Measurements from ENCODE around the gene RAB40AL.
"Not testable (repeated sequence)": the region's sequence is repeated elsewhere in the genome, so short reads cannot be mapped to it uniquely, and the experiment has no call there.

The RAB40AL gene

GRCh38 chrX:102936972-102937371, at the start of gene RAB40AL:
Gene RAB40AL, plus strand, starts transcription at chrX:102937272. Its CDS starts 47 bp downstream, at chrX:102937319.
- not testable (repeated sequence) for DNase-seq

GRCh38 chrX:102887687-102888086, 49.4 kb upstream of the RAB40AL start:
- DNase-seq: no peak

DNA sequence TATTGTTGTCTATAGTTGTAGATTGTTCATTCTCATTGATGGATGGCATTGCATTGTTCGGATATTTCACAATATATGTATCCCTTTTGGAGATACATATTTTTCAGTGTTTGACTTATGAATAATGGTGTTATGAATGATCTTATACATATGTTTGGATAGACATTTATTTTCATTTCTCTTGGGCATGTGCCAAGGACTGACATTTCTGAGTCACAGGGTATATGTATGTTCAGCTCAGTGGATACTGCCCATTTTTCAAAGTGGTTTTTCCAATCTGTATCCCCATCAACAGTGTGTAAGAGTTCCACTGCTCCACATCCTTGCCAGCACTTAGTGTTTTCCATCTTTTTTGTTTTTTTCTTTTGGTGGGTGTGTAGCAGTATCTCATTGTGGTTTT, 45.0 kb upstream of the RAB40AL start:
- no peak for DNase-seq

DNA sequence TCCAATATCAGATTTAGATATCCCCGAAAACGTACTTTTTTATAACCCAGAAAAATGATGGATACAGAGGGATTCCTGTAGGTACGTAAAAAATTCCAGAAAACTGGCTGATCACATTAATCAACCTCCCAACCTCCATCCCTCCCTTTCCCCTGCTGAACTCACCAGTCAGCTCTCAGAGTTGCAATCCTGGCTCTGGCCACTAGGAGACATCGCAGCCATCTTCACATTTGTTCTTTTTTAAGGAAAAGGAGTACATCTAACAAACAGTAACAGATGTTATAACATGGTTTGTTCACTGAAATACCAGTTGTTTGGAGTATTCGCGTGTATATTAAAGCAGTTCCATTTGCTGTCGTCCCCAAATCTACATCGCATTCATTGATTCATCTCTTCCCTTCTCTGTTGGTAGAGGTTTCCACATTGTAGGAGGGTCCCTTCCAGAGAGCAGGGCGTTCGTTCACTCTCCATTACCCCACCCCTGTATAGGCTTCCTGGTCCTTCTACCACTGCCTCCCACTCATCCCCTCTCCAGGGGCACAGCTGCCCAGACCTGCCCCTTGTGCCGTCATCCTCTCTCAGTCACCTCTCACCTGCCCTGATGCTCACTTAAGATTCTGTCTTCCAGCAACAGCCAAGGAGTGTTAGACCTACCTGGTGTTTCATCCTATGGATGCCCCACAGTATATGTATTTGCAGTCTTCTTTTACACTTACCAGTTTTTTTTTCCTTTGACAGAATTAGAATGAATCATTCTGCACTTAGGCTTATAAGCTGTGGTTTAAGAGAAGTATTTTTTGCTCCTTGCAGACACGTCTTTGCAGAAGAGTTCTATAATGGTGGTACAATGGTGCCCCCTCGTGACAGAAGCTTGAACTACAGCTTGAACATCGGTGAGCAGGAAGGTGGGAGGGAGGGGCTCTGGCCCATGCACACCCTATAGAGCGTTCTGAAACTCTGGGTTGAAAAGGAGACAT, 36.8 kb upstream of the RAB40AL start:
- DNase-seq: peak; percentile 69

- DNase-seq: no peak
These were observed 34.7 kb upstream of the RAB40AL start for GRCh38 chrX:102902355-102902754.

GRCh38 chrX:102930990-102931756, 5.9 kb upstream of the RAB40AL start:
- no peak for DNase-seq

GRCh38 chrX:102934624-102935023, 2.4 kb upstream of the RAB40AL start:
- peak; percentile 34 for DNase-seq

DNA sequence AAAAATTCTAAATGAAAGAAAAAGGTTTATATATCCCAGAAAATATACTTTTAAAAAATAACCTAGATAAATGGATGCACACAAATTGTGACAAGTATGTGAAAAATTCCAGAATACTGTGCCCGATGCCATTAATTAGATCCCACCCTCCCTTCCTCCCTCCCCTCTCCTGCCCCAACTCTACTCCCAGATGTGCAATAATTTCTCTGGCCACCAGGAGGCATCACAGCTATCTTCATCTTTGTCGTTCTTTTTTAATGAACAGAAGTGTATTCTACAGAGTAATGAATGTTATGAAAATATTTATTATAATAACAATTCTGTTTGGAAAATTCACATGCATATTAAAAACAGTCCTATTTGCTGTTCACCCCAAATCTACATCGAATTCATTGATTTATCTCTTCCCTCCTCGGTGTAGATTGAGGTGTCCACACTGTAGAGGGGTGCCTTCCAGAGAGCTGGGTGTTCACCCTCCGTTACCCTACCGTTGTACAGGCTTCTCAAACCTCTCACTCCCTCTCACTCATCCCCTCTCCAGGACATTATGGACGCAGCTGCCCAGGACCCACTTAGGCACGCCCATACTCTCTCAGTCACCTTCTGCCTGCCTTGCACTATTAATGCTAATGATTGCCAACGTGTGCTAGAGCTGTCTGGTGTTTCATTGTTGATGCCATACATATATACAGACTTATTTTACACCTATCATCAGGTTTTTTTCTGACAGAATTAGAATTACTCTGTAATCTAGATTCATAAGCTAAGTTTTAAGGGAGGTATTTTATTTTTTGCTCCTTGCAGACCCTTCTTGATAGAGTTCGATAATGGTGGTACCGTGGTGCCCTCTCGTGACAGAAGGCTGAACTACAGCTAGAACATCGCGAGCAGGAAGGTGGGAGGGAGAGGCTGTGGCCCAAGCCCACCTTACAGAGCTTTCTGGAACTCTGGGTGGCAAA, 14.1 kb downstream of the RAB40AL start:
- DNase-seq: peak; percentile 61

- no peak for DNase-seq
These were observed 20.7 kb downstream of the RAB40AL start for GRCh38 chrX:102957751-102958150.

DNA sequence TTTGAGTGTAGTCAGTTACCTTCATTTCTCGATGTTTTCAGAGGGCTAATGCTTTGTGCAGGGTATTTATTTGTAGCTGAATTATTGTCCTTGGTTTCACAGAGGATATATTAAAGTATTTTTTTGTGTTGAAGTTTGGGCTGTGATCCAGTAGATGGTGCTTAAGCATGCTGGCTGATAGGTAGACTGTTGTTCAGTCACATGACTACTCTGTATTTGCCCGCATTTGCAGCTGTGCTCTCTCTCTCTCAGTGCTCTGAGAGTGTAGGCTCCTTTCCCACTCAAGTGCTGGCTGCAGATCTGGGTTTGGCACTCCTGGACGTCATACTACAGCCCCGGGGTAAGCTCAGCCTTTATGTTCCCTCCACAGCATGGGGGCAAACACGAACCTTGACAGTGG, 21.7 kb downstream of the RAB40AL start:
- DNase-seq: no peak

GRCh38 chrX:102959471-102959870, 22.4 kb downstream of the RAB40AL start:
- no peak for DNase-seq

GRCh38 chrX:102963955-102964354, 26.9 kb downstream of the RAB40AL start:
- DNase-seq: no peak

GRCh38 chrX:102964940-102965339, 27.9 kb downstream of the RAB40AL start:
- no peak for DNase-seq

DNA sequence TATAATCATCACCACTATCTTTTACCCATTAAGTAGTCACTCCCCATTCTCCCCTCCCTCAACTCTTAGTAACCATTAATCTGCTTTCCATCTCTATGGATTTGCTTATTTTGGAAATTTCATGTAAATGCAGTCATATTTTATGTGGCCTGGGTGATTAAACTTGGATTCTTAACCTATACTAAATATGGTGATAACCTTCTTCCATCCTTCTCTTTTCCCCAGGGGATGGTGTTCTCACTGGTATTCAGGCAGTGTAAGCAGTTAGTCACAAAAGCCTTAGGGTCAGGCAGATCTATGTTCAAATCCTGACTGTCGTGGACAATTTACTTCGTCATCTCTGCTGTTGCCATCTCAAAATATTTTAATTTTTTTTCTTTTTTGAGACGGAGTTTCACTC, 29.6 kb downstream of the RAB40AL start:
- DNase-seq: no peak

DNA sequence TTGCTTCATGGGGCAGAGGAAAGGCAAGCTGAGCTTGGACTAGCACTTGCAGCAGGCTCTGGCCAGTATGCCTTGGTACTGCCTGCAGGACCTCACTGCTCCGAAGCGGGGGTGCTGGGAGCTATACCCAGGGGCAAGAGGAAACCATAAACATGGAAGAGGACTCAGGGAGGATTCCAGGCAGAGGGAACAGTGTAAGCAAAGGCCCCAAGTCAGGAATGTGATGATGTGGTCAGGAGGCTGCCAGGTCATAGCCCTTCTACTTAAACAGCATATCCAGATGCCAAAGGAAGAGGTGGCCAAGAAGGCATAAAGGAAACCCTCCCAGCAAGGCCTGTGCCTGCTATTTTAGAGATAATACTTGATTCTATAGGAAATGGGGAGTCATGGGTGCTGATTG, 31.1 kb downstream of the RAB40AL start:
- DNase-seq: no peak

- not testable (repeated sequence) for DNase-seq
These were observed 34.5 kb downstream of the RAB40AL start for GRCh38 chrX:102971536-102971935.

DNA sequence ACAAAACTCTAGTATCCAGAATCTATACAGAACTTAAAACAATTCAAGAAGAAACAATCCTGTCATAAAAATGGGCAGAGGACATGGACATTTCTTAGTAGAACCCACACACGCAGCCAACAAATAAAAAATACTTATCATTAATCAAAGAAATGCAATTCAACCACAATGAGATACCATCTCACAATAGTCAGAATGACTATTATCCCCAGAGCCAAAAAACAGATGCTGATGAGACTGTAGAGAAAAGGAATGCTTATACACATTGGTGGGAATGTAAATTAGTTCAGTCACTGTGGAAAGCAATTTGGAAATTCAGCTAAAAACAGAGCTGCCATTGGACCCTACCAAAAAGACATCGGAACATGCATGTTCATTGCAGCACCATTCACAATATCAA, 37.9 kb downstream of the RAB40AL start:
- no peak for DNase-seq

DNA sequence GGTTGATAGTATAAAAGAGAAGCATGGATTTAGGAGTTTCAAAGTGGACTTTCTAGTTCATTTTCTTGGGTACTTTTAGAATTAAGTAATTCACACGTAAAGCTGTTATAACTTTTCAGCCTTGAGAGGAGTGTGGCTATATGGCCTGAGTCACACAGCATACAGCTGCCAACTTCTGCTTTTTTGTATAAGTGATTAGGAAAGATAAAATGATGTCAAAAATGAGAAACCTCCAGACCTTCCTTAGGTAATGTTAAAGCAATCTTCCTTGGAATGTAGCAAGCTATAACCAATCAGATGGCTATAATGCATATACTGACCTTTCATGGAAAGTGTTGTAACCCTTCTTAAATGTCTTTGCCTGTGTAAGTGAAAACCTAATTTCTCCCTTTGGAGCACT, 39.2 kb downstream of the RAB40AL start:
- DNase-seq: no peak

DNA sequence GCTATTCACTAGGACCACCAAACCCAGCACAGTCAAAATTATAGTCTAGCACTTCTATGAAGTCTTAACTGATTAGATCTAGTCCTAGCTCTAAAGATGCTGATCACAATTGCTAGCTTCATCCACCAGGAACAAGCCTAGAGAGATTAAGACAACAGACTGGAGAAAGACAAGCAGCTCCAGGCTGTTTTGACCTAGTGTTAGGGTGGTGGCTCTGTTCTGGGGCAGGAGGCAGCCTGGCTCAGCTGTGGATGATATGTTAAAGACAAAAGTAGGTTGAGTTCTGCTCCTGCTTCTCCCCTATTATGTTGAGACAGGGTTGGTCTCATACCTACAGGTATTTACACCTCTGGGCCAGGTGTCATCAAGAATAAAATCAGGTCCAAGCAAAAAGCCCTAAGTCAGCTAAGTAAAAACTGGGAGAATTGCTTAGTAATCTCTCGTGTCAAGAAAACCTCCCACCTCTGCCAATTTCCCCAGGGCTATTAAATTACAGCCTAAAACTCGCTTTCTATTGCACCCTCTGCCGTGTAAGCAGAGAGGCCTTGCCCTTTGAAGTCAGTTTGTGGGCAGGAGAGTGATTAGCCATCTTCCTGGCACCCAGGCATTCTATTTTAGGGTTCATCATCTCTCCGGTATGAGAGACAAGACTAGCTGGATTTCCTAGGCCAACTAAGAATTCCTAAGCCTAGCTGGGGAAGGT, 39.9 kb downstream of the RAB40AL start:
- DNase-seq: no peak

DNA sequence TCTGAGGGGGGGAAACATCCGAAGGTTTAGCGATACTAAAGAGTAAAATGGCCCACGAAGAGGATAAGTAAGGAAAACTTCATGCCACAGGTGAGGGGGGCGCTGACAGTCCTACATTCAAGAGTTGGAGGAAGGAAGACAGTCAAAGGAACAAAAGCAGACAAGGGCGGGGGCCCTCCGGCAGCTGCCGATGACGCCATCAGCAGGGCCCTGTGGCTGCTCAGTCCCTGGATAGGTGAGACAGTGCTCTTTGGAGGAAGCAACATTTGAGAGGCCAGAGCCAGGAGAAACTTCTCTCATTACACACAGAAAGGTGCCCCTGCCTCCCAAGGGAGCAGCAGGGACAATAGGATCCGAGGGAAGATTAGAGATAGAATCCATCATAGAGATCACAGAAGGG, 41.5 kb downstream of the RAB40AL start:
- DNase-seq: no peak

GRCh38 chrX:102979536-102979935, 42.5 kb downstream of the RAB40AL start:
- no peak for DNase-seq

- no peak for DNase-seq
These were observed 46.1 kb downstream of the RAB40AL start for GRCh38 chrX:102983205-102983604.

All from stimulated activated CD4-positive, alpha-beta T cell treated with anti-CD3 and anti-CD28 coated beads, Interleukin-4, amount 100 ng/mL, for 24 hours (primary cell).